CD4-positive, alpha-beta T cell treated with Interleukin-4 for 1 hour (primary cell): ENCODE measurements around the gene TMEM26.
A peak's percentile ranks its signal among the peaks of the same experiment; 100 is the strongest.
"Not testable (repeated sequence)": the region's sequence is repeated elsewhere in the genome, so short reads cannot be mapped to it uniquely, and the experiment has no call there.

Experiments
- DNase-seq, 2 donors: peaks; one replicate each; pipeline ENCODE4 v3.0.0-alpha.2; 2020 to 2022

TMEM26 gene

GRCh38 chr10:61398366-61399129 is 54.6 kb downstream of the TMEM26 start:
- DNase-seq: no peak

GRCh38 chr10:61397175-61397986 is 55.8 kb downstream of the TMEM26 start:
- peak in 1 of 2 donors; percentile 32 for DNase-seq

GRCh38 chr10:61391281-61391680 is 61.9 kb downstream of the TMEM26 start:
- DNase-seq: no peak

GRCh38 chr10:61390851-61391250 is 62.3 kb downstream of the TMEM26 start:
- no peak for DNase-seq

GRCh38 chr10:61389887-61390286 is 63.3 kb downstream of the TMEM26 start:
- peak in 1 of 2 donors; percentile 29 for DNase-seq

- DNase-seq: peak in 1 of 2 donors; percentile 48
Measured at GRCh38 chr10:61388986-61389385, 64.2 kb downstream of the TMEM26 start.

- no peak for DNase-seq
Measured at GRCh38 chr10:61385231-61386001, 67.8 kb downstream of the TMEM26 start.

- DNase-seq: not testable (repeated sequence)
Measured at GRCh38 chr10:61381153-61381552, 72.0 kb downstream of the TMEM26 start.

- DNase-seq: no peak
Measured at GRCh38 chr10:61378865-61379264, 74.3 kb downstream of the TMEM26 start.

GRCh38 chr10:61376908-61377368 is 76.2 kb downstream of the TMEM26 start:
- no peak for DNase-seq

- DNase-seq: no peak
Measured at GRCh38 chr10:61376377-61376776, 76.8 kb downstream of the TMEM26 start.

GRCh38 chr10:61366365-61366764 is 86.8 kb downstream of the TMEM26 start:
- DNase-seq: no peak

- DNase-seq: no peak
Measured at GRCh38 chr10:61364619-61365018, 88.6 kb downstream of the TMEM26 start.

- DNase-seq: no peak
Measured at GRCh38 chr10:61363006-61363405, 90.2 kb downstream of the TMEM26 start.

GRCh38 chr10:61359452-61359851 is 93.7 kb downstream of the TMEM26 start:
- DNase-seq: no peak

- no peak for DNase-seq
Measured at GRCh38 chr10:61357687-61358086, 95.5 kb downstream of the TMEM26 start.
